Omental fat pad (tissue), 4 donors: ENCODE measurements around the gene RNASE4. TPM values are rescaled to one million over a fixed set of nuclear protein-coding genes. Genes with fewer than 3 reads are reported as not detected.

Experiments
- ATAC-seq: fragments of 150-250 bp; one replicate; pipeline ENCODE4 v1.9.1; 2016; ENCODE audit warnings: mild to moderate bottlenecking, moderate library complexity; ENCODE audit not compliant: low FRiP score
- DNase-seq: peaks from one replicate; pipeline ENCODE4 v3.0.0-alpha.2; 2019; ENCODE audit warnings: low spot score
- total RNA-seq, 4 donors: library from RNA; depleted of rRNA; stranded (reverse); fragments of >200 nt; gene quantifications; one replicate each; pipeline ENCODE4 v1.1.0, GENCODE V29; 2016
- TF ChIP-seq, protein P1 (sequence below), 3 donors: fragments of 450-650 bp; IDR thresholded peaks; one replicate each; pipeline ENCODE4 v1.5.1; 2016 to 2017; ENCODE audit warnings: antibody characterized with exemption in 3 of 3, mild to moderate bottlenecking in 3 of 3, moderate library complexity in 2 of 3

The RNASE4 gene
- total RNA-seq, 4 donors from 2014 or later: 115 to 280 (median 181) TPM

DNA sequence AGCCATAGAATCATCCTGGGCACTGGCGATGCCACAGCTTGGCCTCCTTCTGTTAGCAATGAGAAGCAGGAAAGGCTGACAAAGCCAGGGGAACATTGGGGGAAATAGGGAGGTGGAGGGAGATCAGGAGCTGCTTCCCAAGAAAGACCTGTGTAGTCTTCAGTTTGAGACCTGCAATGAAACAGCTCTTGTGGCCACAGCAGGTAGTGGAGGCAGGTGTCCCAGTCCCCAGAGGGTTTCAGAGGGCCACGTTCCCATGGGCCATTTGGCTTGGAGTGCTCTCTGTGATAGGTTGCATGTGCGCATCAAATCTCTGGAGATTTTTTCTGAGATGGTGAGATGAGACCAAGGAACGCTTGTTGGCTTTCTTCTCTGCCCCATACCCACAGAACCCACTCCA, 28.5 kb upstream of the RNASE4 start:
- TF ChIP-seq, protein P1, sequence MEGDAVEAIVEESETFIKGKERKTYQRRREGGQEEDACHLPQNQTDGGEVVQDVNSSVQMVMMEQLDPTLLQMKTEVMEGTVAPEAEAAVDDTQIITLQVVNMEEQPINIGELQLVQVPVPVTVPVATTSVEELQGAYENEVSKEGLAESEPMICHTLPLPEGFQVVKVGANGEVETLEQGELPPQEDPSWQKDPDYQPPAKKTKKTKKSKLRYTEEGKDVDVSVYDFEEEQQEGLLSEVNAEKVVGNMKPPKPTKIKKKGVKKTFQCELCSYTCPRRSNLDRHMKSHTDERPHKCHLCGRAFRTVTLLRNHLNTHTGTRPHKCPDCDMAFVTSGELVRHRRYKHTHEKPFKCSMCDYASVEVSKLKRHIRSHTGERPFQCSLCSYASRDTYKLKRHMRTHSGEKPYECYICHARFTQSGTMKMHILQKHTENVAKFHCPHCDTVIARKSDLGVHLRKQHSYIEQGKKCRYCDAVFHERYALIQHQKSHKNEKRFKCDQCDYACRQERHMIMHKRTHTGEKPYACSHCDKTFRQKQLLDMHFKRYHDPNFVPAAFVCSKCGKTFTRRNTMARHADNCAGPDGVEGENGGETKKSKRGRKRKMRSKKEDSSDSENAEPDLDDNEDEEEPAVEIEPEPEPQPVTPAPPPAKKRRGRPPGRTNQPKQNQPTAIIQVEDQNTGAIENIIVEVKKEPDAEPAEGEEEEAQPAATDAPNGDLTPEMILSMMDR (IDR thresholded peaks at IDR 0.05): no peak

DNA sequence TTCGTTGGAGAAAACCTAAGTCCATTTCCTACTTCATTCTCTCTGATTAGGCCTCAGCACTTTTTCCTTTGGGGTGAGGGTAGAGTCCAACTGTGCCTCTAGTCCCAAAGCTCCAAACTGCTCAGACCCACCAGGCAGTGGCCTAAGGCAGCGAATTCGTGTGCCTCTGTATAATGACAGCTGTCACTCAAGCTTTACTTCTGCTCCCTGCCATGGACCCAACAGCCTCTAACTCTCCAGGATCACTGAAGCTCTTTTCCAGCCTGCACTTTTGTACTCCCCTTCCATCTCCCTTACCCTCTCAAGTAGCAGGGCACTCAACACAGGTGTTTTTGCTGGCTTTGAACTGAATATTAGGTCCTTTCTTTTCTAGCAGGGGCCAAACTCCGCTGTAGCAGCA, 28.1 kb upstream of the RNASE4 start:
- DNase-seq (no peak), ATAC-seq (no peak)
- TF ChIP-seq, protein P1 (IDR thresholded peaks at IDR 0.05): no peak

More for the DNA sequence above, 28.5 kb upstream of the RNASE4 start:
- DNase-seq (no peak), ATAC-seq (no peak)

DNA sequence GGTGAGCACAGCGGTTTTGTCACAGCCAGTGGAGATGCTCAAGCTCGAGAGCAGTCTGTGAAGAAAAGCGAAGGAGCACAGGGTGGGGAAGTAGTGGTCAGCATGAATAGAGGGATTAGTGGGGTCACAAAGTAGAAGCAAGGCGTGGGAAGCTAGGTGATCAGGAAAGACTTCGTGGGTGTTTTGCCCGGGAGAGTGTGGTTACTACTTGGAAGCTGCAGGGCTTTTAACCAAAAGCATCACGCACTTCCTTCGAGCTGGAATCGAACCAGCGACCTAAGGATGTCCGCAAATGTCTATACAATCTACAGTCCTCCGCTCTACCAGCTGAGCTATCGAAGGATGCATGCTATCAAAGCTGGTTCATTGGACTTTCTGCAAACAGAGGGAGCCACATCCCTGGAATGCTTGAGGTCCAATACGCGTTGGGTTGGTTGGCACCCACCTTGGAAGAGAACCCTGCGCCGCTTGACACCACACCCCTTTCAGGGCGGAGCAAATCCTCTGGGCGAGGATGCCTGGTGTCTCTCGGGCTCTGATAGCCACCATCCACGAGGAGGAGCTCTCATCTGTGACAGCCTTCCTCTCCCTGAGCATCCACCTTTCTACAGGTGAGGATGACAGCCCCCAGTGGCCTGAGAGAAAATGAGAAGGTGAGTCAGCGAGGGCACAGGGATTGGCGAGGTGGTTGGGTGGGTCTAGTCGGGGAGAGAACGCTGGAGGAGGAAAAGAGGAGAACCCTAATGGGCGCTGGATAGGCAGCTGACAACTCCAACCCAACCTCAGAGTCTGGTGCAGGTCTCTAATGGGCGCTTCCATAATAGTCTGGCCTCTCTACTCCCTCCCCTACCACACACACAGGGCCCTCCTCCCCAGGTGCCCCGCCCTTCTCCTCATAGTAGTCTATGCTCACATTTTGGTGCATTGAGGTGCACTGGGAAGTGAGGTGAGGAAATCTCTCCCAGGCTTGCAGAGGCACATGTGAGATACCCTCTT, 26.8 kb upstream of the RNASE4 start:
- no peak for ATAC-seq
- TF ChIP-seq, protein P1 (IDR thresholded peaks at IDR 0.05): no peak
- no peak for DNase-seq

DNA sequence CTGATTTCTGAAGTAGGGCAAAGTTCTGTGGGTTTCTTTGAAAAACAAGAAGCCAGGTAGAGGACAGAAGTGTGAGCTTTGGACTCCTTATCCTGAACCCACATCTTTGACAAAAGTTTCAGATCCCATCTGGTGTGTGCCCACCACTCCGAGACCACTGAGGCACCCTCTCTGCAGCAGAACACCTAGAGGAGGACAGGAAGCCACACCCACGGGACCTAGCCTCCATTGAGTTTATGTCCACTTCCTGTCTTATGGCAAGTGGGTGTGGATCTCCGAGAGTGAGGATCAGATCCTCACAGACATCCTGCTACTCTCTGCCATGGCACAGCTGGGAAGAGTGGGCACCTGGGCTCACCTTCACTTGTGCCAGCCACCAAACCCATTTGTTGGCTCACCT, 26.1 kb upstream of the RNASE4 start:
- TF ChIP-seq, protein P1 (IDR thresholded peaks at IDR 0.05): no peak
- DNase-seq (no peak), ATAC-seq (no peak)

DNA sequence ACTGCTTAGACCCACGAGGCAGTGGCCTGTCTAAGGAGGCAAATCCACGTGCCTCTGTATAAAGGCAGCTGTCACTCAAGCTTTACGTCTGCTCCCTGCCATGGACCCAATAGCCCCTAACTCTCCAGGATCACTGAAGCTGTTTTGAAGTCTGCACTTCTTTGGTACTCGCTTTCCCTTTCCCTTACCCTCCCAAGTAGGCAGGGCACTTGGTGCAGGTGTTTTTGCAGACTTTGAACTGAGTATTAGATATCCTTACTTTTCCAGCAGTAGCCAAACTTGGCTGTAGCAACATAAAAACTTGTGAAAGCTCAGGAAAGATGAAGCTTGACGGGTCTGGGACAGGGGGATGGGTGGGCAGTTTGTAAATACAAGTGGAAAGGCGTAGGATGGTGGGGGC, 25.0 kb upstream of the RNASE4 start:
- ATAC-seq: no peak
- TF ChIP-seq, protein P1 (IDR thresholded peaks at IDR 0.05): no peak

DNA sequence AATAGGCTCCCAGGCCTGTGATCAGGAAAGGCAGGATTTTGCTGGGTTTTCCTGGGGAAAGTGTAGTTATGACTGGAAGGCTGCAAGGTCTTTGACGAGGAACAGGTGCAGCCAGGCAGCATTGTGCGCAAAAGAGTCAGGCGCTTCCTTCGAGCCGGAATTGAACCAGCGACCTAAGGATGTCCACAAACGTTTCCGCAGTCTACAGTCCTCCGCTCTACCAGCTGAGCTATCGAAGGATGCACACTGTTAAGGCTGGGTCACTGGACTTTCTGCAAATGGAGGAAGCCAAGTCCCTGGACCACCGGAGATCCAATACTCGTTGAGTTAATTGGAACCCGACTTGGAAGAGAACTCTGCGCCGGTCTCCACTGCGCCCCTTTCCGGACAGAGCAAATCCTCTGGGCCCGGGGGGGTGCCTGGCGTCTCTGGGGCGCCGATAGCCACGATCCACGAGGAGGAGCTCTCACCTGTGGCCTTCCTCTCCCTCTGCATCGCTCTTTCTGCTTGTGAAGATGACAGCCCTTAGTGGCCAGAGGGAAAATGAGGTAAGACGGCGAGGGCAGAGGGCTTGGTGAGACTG, 24.5 kb upstream of the RNASE4 start:
- DNase-seq (no peak), ATAC-seq (no peak)
- TF ChIP-seq, protein P1 (IDR thresholded peaks at IDR 0.05): no peak

More for the DNA sequence above, 25.0 kb upstream of the RNASE4 start:
- DNase-seq: no peak
